Progenitor cell of endocrine pancreas (in vitro differentiated cells): Measurements from ENCODE around the gene HEXB. TPM values are rescaled to one million over a fixed set of nuclear protein-coding genes. Genes with fewer than 3 reads are reported as not detected.
A peak's percentile ranks its signal among the peaks of the same experiment; 100 is the strongest.
"Not testable (repeated sequence)": the region's sequence is repeated elsewhere in the genome, so short reads cannot be mapped to it uniquely, and the experiment has no call there.

Source experiments
- DNase-seq: peaks from one replicate; pipeline ENCODE4 v3.0.0; 2021; ENCODE audit warnings: low spot score; ENCODE audit not compliant: unreplicated experiment
- H3K27ac Mint-ChIP-seq: 2 replicates; pipeline ENCODE4 v1.8.0; 2021; ENCODE audit warnings: mild to moderate bottlenecking, moderate library complexity, mixed read lengths
- H3K27me3 Mint-ChIP-seq: 2 replicates; pipeline ENCODE4 v1.8.0; 2021; ENCODE audit warnings: mixed read lengths
- H3K36me3 Mint-ChIP-seq: 2 replicates; pipeline ENCODE4 v1.8.0; 2022; ENCODE audit warnings: mixed read lengths; ENCODE audit not compliant: insufficient read depth
- H3K4me1 Mint-ChIP-seq: 2 replicates; pipeline ENCODE4 v1.8.0; 2021; ENCODE audit warnings: low read depth, mixed read lengths
- H3K4me3 Mint-ChIP-seq: 2 replicates; pipeline ENCODE4 v1.8.0; 2021; ENCODE audit warnings: low read depth, mild to moderate bottlenecking, moderate library complexity, mixed read lengths
- H3K9me3 Mint-ChIP-seq: 2 replicates; pipeline ENCODE4 v1.8.0; 2021; ENCODE audit warnings: low read depth, mixed read lengths
- total RNA-seq: library from RNA; stranded (reverse); gene quantifications from 2 replicates; pipeline ENCODE4 v1.2.1, GENCODE V29; 2021
- TF ChIP-seq, protein P1 (sequence below): fragments of 200-600 bp; sonication (generic); IDR thresholded peaks from one replicate; pipeline ENCODE4 v1.5.0; 2021; ENCODE audit warnings: antibody characterized with exemption, mild to moderate bottlenecking; ENCODE audit not compliant: unreplicated experiment

HEXB gene
- total RNA-seq, 1 donor from 2014 or later, result 59.9 TPM

DNA sequence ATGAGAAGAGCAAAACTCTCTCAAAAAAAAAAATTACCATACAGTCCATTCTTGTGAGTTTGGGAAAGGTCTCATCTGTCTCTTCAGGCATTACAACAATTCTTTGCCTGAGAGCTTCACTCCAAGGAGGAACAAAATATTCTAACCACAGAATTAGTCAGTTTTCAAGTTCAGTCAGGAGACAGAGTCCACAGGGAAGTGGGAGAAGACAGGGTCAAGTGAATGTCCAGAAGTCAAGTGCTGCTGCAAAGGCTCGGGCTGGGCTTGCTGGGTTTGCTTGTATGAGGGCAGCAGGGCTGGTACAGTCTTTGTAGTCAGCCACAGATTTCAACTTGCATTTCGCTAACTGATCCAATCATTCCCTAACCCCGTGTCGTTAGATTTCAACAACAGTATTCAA lies 17.6 kb upstream of the HEXB start:
- no peak for DNase-seq
- peaks cover 4% of the 10 kb centered on the region for H3K27me3 Mint-ChIP-seq
- H3K4me1 Mint-ChIP-seq, result peaks cover 8% of the 10 kb centered on the region
- no peaks in the 10 kb centered on the region for H3K36me3 Mint-ChIP-seq
- H3K4me3 Mint-ChIP-seq, result no peak overlapping the region
- H3K27ac Mint-ChIP-seq, result no peak overlapping the region
- TF ChIP-seq, protein P1, sequence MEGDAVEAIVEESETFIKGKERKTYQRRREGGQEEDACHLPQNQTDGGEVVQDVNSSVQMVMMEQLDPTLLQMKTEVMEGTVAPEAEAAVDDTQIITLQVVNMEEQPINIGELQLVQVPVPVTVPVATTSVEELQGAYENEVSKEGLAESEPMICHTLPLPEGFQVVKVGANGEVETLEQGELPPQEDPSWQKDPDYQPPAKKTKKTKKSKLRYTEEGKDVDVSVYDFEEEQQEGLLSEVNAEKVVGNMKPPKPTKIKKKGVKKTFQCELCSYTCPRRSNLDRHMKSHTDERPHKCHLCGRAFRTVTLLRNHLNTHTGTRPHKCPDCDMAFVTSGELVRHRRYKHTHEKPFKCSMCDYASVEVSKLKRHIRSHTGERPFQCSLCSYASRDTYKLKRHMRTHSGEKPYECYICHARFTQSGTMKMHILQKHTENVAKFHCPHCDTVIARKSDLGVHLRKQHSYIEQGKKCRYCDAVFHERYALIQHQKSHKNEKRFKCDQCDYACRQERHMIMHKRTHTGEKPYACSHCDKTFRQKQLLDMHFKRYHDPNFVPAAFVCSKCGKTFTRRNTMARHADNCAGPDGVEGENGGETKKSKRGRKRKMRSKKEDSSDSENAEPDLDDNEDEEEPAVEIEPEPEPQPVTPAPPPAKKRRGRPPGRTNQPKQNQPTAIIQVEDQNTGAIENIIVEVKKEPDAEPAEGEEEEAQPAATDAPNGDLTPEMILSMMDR, result no peak
- no peaks in the 10 kb centered on the region for H3K9me3 Mint-ChIP-seq

DNA sequence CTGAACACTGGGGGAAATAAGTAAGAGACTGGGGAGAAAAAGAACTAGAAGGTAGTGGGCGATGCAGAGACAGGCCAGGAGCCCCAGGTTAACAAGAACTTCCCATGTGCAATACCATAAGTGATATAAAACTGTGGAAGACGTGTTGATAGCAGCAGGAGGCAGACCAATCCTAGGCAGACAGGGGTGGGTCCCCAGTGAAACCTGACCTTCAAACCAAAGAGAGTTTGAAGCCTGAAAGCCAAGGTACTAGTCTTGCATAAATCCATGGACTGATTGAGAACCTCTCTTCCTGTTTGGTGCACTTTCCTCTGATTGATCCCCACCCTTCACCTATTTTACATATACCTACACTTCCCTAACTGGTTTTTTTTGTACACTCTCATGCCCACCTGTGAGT lies 15.2 kb upstream of the HEXB start:
- Mint-ChIP-seq H3K4me3 (no peak overlapping the region), H3K27ac (no peak overlapping the region), H3K36me3 (no peaks in the 10 kb centered on the region), H3K27me3 (peaks cover 6% of the 10 kb centered on the region), H3K9me3 (no peaks in the 10 kb centered on the region), H3K4me1 (peaks cover 8% of the 10 kb centered on the region)
- TF ChIP-seq, protein P1, result no peak
- no peak for DNase-seq

DNA sequence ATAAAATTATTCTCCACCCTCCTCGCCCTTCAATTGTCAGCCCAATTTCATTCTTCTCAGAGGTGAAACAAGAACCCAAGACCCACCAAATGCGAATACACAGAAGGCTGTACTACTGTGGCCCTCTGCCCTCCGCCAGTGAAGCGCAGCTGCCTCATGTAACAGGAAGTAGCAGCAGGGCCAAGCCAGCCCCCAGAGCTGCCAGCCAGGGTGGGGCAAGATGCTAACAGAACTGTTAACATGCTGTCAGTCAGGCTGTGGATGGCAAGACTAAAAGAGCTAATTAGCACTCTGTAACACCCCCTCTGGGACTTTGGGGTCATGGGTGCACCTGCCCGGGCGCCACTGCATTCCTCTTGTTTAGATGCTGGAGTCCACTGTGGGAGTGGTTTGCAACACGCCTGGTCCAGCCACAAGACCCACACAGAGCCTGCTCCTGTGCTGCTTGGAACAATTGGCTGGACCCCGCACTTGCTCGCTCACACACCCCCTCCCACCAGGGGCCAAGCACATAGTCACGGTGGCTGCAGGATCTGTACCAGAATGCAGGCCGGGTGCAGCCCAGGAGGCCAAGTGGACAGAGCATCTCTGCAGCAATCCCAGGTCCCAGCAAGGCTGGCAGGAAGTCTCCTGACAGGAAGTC lies 14.5 kb upstream of the HEXB start:
- no peak for DNase-seq
- Mint-ChIP-seq H3K9me3 (no peaks in the 10 kb centered on the region), H3K36me3 (no peaks in the 10 kb centered on the region), H3K27me3 (peaks cover 6% of the 10 kb centered on the region), H3K4me1 (peaks cover 8% of the 10 kb centered on the region), H3K27ac (no peak overlapping the region), H3K4me3 (no peak overlapping the region)
- TF ChIP-seq, protein P1, result no peak

DNA sequence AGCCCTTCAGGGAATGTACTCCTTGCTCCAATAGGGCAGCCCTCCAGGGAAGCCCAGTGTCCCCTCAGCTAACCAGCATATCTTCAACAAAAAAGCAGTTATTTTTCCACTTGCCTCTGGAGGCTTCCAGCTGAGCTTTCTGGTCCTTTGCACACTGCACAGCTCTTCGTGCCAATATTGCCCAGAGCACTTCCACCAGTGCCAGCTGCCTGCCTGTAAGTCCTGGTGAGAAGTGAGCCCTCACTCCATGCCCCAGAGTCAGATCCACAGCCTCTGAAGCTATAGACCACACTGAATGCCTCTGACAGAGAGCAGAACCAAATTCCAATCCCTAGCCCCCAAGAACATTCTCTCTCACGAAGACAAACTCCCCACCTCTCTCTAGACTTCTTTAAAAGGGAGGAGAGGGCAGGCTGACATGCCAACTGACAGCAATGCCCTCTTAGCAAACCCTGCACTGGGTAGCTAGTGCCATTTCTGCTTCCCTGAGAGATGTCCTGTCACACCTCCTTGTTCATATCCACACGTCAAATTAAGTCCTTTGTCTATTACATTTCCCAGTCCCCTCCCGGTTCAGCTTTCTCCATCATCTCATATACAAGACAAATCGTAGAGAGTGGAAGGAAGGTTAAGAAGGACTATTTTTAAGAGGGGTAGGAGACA lies 12.7 kb upstream of the HEXB start:
- Mint-ChIP-seq H3K27ac (no peak overlapping the region), H3K36me3 (no peaks in the 10 kb centered on the region), H3K9me3 (no peaks in the 10 kb centered on the region), H3K27me3 (peaks cover 6% of the 10 kb centered on the region), H3K4me3 (no peak overlapping the region), H3K4me1 (peaks cover 8% of the 10 kb centered on the region)
- no peak for DNase-seq
- TF ChIP-seq, protein P1, result no peak

DNA sequence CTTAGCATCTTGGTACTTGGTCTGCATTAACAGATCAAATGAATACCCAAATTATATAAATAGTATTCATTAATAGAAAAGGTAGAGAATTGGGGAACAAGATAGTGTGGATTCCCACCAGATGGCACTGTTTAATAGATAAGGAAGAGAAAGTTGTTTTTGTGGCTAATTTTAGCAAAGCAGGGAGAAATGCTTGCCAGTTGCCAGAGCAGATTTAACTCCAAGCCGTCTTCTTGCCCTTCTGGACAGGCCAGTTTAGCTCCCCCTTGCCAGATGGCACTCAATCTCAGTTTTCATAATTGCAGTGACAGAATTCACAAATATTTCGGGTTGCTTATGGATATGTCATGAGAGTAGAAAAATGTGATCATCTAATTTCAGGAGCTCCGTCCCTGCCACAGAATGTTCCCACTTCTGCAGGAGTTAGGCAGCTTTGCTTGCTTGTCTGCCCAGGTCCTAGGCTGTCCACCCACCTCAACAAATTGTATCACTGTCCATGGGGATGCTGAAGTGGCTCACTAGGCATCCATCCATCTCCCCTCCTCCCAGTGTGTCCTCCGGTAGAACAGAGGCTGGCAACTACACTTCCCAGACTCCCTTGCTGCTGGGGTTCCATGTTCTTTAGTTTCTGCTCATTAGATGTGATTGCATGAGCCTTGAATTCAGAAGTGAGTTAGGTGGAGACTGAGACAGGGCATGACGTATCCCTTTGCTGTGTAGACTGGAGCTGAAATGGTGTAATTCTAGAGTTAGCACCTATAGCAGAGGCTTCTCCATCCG lies 11.8 kb upstream of the HEXB start:
- H3K36me3 Mint-ChIP-seq, result no peaks in the 10 kb centered on the region
- peaks cover 6% of the 10 kb centered on the region for H3K27me3 Mint-ChIP-seq
- H3K27ac Mint-ChIP-seq, result no peak overlapping the region
- no peak for DNase-seq
- H3K9me3 Mint-ChIP-seq, result no peaks in the 10 kb centered on the region
- H3K4me3 Mint-ChIP-seq, result no peak overlapping the region
- TF ChIP-seq, protein P1, result peak; percentile 13
- H3K4me1 Mint-ChIP-seq, result peaks cover 8% of the 10 kb centered on the region

DNA sequence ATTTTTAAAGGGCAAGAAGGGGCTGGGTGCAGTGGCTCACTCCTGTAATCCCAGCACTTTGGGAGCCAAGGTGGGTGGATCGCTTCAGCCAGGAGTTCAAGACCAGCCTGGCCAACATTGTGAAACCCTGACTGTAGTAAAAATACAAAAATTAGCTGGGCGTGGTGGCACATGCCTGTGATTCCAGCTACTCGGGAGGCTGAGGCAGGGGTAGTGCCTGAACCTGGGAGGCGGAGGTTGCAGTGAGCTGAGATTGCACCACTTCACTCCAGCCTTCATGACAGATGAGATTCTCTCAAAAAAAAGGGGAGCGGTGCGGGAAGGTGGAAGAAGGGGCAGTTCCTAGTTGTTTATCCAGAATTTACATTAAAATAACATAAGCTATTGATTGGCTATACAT lies 8.6 kb upstream of the HEXB start:
- H3K27me3 Mint-ChIP-seq, H3K4me3 Mint-ChIP-seq, H3K36me3 Mint-ChIP-seq, H3K4me1 Mint-ChIP-seq, DNase-seq, H3K27ac Mint-ChIP-seq, H3K9me3 Mint-ChIP-seq: not testable (repeated sequence)

DNA sequence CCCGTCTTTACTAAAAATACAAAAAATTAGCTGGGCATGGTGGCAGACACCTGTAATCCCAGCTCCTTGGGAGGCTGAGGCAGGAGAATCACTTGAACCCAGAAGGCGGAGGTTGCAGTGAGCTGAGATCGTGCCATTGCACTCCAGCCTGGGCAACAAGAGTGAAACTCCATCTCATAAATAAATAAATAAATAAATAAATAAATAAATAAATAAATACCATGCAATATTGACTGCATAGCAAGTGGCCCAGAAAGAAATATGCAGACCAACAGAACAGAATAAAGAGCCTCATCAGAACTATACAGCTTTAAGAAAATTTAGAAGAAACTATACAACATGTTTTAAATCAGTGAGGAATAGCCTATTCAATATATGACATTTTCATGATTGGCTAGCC lies 6.9 kb upstream of the HEXB start:
- not testable (repeated sequence) for H3K36me3 Mint-ChIP-seq, DNase-seq, H3K27ac Mint-ChIP-seq, H3K9me3 Mint-ChIP-seq, H3K4me3 Mint-ChIP-seq, H3K4me1 Mint-ChIP-seq
- H3K27me3 Mint-ChIP-seq, result peaks cover 12% of the 10 kb centered on the region

DNA sequence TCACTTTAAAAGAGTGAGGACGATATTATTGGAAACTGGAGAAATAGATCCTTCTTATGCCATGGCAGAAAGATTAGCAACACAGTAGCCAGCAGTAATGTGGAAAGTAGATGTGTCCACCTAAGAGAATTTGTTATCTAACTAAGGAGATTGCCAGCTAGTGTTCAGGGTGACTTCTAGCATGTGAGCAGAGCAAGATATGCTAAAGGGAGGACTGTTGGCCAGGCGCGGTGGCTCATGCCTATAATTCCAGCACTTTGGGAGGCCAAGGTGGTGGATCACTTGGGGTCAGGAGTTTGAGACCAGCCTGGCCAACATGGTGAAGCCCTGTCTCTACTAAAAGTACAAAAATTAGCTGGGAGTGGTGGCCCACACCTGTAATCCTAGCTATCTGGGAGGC lies 5.7 kb upstream of the HEXB start:
- not testable (repeated sequence) for DNase-seq, H3K36me3 Mint-ChIP-seq, H3K4me1 Mint-ChIP-seq, H3K27ac Mint-ChIP-seq, H3K9me3 Mint-ChIP-seq, H3K4me3 Mint-ChIP-seq
- H3K27me3 Mint-ChIP-seq, result peaks cover 14% of the 10 kb centered on the region
